ENCODE data around the gene STAMBPL1.

DNA sequence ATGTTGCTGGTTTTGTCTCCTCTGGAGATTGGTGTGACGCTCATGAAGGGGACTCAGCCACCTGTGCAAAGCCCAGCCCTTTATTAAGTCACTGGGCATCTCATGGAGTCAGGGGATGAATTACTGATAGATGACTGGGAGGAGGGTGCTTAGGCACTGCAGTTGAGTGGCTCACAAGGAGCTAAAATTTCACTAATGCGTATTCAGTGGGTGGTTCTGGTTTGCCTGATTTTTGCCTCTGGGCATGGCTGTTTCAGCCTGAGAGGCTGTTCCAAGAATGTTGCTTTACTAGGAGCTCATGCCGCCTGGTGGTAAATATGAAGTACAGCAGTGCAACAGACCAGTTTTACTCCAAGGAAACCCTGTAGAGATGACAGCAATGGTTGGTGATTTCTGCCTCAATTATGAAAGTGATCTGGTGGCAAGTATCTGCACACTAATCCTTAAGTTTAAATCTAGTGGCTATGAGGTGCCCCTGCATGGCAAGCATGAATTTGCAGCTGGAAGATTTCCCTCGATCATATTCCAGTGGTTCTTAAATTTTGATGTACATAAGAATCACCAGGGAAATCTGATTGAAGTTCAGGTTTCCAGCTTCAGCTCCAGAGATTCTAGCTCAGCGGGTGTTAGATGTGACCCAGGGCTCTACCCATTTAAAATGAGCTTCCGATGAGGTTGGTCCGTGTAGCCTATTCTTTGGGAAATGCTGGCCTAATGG is 52.7 kb downstream of the STAMBPL1 start:
- TF ChIP-seq, protein P1, sequence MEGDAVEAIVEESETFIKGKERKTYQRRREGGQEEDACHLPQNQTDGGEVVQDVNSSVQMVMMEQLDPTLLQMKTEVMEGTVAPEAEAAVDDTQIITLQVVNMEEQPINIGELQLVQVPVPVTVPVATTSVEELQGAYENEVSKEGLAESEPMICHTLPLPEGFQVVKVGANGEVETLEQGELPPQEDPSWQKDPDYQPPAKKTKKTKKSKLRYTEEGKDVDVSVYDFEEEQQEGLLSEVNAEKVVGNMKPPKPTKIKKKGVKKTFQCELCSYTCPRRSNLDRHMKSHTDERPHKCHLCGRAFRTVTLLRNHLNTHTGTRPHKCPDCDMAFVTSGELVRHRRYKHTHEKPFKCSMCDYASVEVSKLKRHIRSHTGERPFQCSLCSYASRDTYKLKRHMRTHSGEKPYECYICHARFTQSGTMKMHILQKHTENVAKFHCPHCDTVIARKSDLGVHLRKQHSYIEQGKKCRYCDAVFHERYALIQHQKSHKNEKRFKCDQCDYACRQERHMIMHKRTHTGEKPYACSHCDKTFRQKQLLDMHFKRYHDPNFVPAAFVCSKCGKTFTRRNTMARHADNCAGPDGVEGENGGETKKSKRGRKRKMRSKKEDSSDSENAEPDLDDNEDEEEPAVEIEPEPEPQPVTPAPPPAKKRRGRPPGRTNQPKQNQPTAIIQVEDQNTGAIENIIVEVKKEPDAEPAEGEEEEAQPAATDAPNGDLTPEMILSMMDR (IDR thresholded peaks at IDR 0.05): peak; percentile 76 to 93 (median 90)
- no peak for TF ChIP-seq POLR2A (IDR thresholded peaks at IDR 0.05)

Data from heart left ventricle (tissue), 13 donors.